ENCODE measurements around the gene LYPD6B.

LYPD6B gene

GRCh38 chr2:149038442-149039212, at the start of gene LYPD6B:
Gene LYPD6B (plus strand): TSS chr2:149038699. CDS start chr2:149130949, 92,250 bp downstream.
- no peak for DNase-seq

- no peak for DNase-seq
These were observed 48.5 kb upstream of the LYPD6B start for GRCh38 chr2:148989882-148990493.

DNA sequence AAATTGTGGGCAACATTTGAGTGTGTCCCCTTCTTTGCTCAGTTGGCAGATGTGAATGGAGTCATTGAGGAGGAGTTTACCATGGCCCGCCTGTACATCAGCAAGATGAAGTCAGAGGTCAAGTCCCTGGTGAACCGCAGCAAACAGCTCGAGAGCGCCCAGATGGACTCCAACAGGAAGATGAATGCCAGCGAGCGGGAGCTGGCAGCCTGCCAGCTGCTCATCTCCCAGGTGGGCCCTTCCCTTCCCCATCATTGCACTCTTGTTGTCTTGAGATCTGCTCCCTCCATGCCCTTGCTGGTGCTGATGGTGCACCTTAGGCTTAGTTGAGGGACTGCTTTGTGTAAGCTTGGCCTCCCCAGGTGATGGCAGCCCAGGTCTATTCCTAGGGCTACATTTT, 47.5 kb upstream of the LYPD6B start:
- DNase-seq, result no peak

GRCh38 chr2:148992448-148992847, 46.1 kb upstream of the LYPD6B start:
- no peak for DNase-seq

- DNase-seq, result no peak
These were observed 45.1 kb upstream of the LYPD6B start for GRCh38 chr2:148993351-148993750.

GRCh38 chr2:148994341-148994740, 44.2 kb upstream of the LYPD6B start:
- DNase-seq, result no peak

- DNase-seq, result no peak
These were observed 41.7 kb upstream of the LYPD6B start for GRCh38 chr2:148996805-148997204.

GRCh38 chr2:148998165-148998830, 40.2 kb upstream of the LYPD6B start:
- DNase-seq, result no peak

GRCh38 chr2:148998831-148999200, 39.7 kb upstream of the LYPD6B start:
- DNase-seq, result no peak

DNA sequence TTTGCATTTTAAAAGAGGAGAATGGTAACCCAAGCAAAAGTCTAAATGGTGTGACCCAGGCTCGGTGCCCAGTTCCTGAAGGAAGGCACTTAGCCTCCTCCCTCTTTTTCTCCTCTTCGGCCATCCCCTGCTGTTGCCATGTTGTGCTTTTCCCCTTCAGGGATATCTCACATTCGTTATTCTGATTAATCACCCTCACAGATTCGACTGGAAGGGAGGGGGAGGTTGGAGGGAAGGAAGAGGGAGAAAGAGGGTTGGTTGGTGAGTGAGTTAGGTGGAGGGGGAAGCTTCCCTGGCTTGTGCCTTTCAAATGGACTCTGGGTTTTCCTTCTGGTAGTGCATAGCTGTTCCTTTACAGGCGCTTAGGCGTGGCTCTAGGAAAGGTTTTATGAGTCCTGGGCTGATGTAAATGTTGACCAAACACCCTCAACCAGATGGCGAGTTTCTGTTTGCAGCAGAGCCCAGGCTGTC, 39.0 kb upstream of the LYPD6B start:
- DNase-seq, result no peak

- DNase-seq, result no peak
These were observed 38.2 kb upstream of the LYPD6B start for GRCh38 chr2:149000158-149000938.

GRCh38 chr2:149001496-149001895, 37.0 kb upstream of the LYPD6B start:
- DNase-seq, result no peak

- DNase-seq, result no peak
These were observed 36.1 kb upstream of the LYPD6B start for GRCh38 chr2:149002378-149002890.

GRCh38 chr2:149002891-149003740, 35.4 kb upstream of the LYPD6B start:
- no peak for DNase-seq

- no peak for DNase-seq
These were observed 33.7 kb upstream of the LYPD6B start for GRCh38 chr2:149004836-149005235.

- DNase-seq, result no peak
These were observed 32.9 kb upstream of the LYPD6B start for GRCh38 chr2:149005471-149006077.

DNA sequence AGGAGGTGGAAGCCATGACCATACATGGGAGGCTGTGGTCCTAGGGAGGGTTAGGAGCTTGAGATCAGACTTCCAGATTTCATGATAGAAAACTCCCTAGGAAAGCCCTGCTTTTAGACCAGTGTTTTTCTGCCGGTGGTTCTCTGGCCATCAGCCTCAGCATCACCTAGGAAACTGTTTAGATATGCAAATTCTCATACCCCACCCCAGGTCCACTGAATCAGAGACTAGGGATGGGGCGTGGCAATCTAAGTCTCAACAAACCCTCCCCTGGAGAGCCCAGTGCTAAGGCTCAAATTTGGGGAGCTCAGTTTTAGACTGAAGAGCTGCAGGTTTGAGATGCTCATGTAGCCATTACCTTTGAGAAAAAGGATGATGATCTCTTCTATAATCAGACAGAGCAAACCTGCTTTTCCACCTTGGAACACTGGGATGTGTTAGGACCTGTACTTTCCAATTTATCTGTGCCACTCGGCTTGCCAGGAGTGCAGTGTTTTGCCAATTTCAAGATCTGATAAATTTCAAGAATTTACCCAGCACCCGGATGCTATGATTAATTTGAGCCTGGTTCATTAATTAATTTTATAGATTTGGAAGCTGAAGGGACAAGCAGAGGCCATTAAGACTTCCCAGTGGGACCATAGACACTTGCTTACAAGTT, 31.5 kb upstream of the LYPD6B start:
- DNase-seq, result no peak

- DNase-seq, result no peak
These were observed 30.1 kb upstream of the LYPD6B start for GRCh38 chr2:149008381-149008780.

DNA sequence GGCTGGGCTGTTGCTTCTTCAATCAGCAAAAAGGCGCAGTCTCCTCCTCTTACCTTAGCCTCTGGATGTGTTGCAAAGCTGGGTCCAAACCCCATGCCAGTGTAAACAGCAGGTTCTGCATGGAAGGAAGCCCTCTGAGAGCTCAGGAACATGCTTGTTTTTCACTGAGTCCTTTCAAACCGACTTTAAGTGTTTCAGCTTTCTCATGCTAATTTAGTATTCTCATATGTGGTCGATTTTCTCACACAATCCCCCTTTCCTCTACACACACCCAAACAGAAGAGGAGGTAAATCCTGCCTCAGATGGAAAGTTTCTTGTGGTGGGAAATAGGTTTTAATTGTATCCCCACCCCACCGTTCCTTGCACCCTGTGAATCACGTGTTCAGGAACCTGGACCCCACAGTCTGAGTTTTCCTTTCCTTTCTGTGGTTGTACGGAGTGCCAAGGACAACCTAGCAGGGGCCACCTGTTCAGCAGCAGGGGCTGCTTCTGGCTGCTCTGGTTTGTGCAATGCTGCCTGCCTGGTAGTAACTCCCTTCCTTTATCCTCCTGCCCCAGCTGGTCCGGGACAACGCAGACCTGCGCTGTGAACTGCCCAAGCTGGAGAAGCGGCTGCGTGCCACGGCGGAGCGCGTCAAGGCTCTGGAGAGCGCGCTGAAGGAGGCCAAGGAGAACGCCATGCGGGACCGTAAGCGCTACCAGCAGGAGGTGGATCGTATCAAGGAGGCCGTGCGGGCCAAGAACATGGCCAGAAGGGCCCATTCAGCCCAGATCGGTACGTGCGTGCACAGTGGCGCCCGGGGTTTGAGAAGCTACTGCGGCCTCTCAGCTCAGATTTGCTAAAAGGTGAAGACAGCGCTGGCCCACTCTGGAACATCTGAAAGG, 28.7 kb upstream of the LYPD6B start:
- DNase-seq, result no peak

GRCh38 chr2:149012545-149012944, 26.0 kb upstream of the LYPD6B start:
- no peak for DNase-seq

Measured in activated effector memory CD4-positive, alpha-beta T cell treated with anti-CD3 and anti-CD28 coated beads, Interleukin-2, amount 50 U/mL, for 16 hours (primary cell).